Esophagus squamous epithelium (tissue), 4 donors: ENCODE measurements around the gene CTSL.

ENCODE experiments used
- POLR2A ChIP-seq, 4 donors: fragments of 450-650 bp; IDR thresholded peaks; one replicate each; pipeline ENCODE4 v1.6.1; 2017; ENCODE audit warnings: antibody characterized with exemption in 4 of 4, mild to moderate bottlenecking in 4 of 4, moderate library complexity in 3 of 4
- TF ChIP-seq, protein P1 (sequence below), 6 experiments: fragments of 450-650 bp in 4 of 6; fragments of 200-600 bp in 2 of 6; sonication (generic) in 2 of 6; IDR thresholded peaks; one replicate each; pipeline ENCODE4 v1.5.1; 2016 to 2019; ENCODE audit warnings: antibody characterized with exemption in 6 of 6, mild to moderate bottlenecking in 4 of 6, moderate library complexity in 4 of 6

DNA sequence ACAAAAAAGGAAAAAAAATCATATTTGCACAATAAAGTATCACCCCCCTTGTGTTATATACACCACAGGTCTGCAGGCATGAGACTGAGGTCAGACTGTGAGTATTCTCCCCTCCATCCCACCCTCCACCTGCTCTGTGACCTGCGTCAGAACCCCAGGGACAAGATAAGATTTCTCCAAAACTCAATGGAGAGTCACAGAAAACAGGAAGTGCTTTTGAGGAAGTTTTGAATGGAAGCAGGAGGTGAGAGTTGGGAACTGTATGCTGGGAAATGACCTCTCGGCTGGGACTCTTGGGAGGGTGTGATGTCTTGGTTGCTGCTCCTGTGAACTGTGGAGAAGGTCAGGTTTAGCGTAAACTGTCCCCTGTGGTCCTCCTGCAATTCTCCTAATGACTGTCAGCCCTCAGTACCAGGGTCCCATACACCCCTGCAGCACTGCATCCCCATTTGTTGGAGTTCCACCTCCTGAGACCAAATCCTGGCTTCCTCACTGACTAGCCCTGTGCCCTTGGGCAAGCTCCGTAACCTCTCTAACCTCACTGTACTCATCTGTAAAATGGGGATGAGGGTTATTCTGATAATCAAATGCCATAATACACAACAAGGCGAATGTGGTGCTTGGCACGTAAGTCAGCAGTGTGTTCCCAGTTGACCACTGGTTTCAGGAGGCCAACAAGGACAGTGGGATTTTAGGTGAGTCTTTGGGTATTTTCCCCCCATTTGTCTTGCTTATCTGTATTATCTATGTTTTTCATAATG, 6.9 kb upstream of the CTSL start:
- TF ChIP-seq POLR2A (IDR thresholded peaks at IDR 0.05), result no peak
- TF ChIP-seq, protein P1, sequence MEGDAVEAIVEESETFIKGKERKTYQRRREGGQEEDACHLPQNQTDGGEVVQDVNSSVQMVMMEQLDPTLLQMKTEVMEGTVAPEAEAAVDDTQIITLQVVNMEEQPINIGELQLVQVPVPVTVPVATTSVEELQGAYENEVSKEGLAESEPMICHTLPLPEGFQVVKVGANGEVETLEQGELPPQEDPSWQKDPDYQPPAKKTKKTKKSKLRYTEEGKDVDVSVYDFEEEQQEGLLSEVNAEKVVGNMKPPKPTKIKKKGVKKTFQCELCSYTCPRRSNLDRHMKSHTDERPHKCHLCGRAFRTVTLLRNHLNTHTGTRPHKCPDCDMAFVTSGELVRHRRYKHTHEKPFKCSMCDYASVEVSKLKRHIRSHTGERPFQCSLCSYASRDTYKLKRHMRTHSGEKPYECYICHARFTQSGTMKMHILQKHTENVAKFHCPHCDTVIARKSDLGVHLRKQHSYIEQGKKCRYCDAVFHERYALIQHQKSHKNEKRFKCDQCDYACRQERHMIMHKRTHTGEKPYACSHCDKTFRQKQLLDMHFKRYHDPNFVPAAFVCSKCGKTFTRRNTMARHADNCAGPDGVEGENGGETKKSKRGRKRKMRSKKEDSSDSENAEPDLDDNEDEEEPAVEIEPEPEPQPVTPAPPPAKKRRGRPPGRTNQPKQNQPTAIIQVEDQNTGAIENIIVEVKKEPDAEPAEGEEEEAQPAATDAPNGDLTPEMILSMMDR (IDR thresholded peaks at IDR 0.05), result no peak
